Pancreas (tissue), 10 donors: ENCODE data around the gene CDC37. TPM values are rescaled to one million over a fixed set of nuclear protein-coding genes. Genes with fewer than 3 reads are reported as not detected.
A peak's percentile ranks its signal among the peaks of the same experiment; 100 is the strongest.
"Not testable (repeated sequence)": the region's sequence is repeated elsewhere in the genome, so short reads cannot be mapped to it uniquely, and the experiment has no call there.

Experiments
- ATAC-seq, 4 donors: fragments of 200-7000 bp; cut with Tn5 transposase; one replicate each; pipeline versions ENCODE4 v1.8.0 to v1.9.1; 2020; ENCODE audit warnings: mild to moderate bottlenecking in 4 of 4, moderate library complexity in 4 of 4
- DNase-seq, 6 donors: peaks; one replicate each; pipeline ENCODE4 v3.0.0-alpha.2; 2020
- FAIRE-seq: peaks from 2 replicates; lab custom pipeline; 2012; peaks lifted over from hg19 to GRCh38; lab: Jason Lieb, UNC
- H3K27ac ChIP-seq, 4 donors: fragments of 200-600 bp; sonication (generic); 1 replicate in 3 of 4; 2 replicates in 1 of 4; pipeline versions ENCODE4 v1.5.0 to v1.8.0; 2020
- H3K27me3 ChIP-seq, 4 donors: fragments of 200-600 bp; one replicate each; pipeline ENCODE4 v1.8.0; 2021
- H3K36me3 ChIP-seq, 3 donors: fragments of 200-600 bp; sonication (generic) in 1 of 3; one replicate each; pipeline versions ENCODE4 v1.5.0 to v1.8.0; 2020 to 2021
- H3K4me1 ChIP-seq, 3 donors: fragments of 200-600 bp; one replicate each; pipeline ENCODE4 v1.8.0; 2021
- H3K4me3 ChIP-seq, 4 donors: fragments of 200-600 bp; sonication (generic) in 2 of 4; one replicate each; pipeline versions ENCODE4 v1.5.0 to v1.8.0; 2020 to 2021
- H3K9me3 ChIP-seq, 4 donors: fragments of 200-600 bp; one replicate each; pipeline ENCODE4 v1.8.0; 2021
- WGBS, 2 donors: extraction: QIAGEN DNeasy Blood & Tissue Kit; methylation state at CpG; one replicate each; pipeline ENCODE4 v1.1.7; 2013; 5-methylcytosine and 5-hydroxymethylcytosine counted together
- intact Hi-C, 3 donors: fragments of 100-400 bp; cut with DNase I; formaldehyde crosslinking; loops; one replicate each; pipeline versions ENCODE4 v1.11.1 to v1.14.2; 2022
- polyA plus RNA-seq, 2 donors: library from polyadenylated mRNA; stranded (reverse); fragments of 200-250 nt; gene quantifications; one replicate each; pipeline ENCODE4 v1.2.3, GENCODE V29; 2013
- total RNA-seq, 6 donors: library from RNA; stranded (reverse); fragmentation: NEBNext Ultra II Directional in 4 of 6; extraction: Animal tissue kit (Norgen Biotek cat#: 25700) in 4 of 6; gene quantifications; one replicate each; pipeline versions ENCODE4 v1.2.1 to v1.2.4, GENCODE V29; 2021 to 2023
- TF ChIP-seq, protein P1 (sequence below), 4 donors: fragments of 200-600 bp; sonication (generic) in 3 of 4; IDR thresholded peaks; one replicate each; pipeline versions ENCODE4 v1.5.0 to v1.8.0; 2021; ENCODE audit warnings: antibody characterized with exemption in 4 of 4
- donor health status: healthy with polysubstance abuse.
- donor health status: DM: no; HTN: no; CAD: no; lungs with moderate emphysema.
- donor health status: DM: no; HTN: no; CAD: no.
- donor health status: control.
- donor health status: control.
- donor health status: Bipolar disorder and iron deficiency.
- donor health status: DM: yes; HTN: yes; CAD: no.
- donor health status: DM: no; HTN: no; CAD: no.
- donor health status: DM: no; HTN: no; CAD: no.
- donor health status: DM: yes; HTN: yes; CAD: no.

CDC37 gene
- total and polyA plus RNA-seq, 8 donors, result 41.3 to 266 (median 55.2) TPM

DNA sequence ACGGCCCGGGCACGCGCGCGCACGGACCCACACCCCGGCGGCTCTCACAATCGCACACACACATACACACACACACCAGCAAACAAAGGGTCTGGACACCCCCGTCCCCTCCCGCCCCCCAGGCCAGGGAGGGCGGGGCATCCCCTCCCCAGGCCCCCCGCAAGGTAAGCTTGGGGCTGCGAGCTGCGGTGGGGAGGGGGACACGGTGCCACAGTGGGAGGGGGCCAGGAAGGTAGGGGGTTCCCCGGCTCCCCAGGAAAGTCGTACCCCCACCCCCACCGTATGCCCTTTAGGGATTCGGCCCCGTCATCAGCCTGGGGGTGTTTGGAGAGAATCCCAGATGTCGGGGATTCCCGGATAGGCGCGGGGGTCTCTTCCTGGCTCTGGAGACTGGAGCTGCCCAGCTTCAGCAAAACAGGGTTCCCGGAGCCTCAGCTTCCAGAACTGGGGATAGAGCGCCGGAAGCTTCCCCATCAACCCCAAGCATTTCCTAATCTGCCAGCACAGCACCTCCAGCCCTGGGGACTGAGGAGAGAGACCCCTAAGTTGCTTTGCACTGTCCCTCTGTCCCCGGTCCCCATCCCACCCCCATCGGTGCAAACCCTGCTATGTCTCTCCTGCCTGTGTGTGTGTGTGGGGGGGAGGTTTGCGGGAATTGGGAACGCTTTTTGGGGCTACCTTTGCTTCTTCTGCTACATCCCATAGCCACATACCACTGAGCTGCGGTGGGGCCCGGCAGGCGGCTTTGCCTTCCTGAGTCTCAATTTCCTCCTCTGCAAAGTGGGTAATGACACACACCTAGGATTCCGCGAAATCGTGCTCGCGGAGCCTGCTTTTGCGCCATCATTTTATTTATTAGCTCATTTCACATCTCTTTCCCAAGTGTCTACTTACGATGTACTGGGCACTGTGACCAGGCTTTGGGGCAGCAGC lies 1.8 kb upstream of the CDC37 start:
- peaks cover 3 to 27% (median 10%) of the 10 kb centered on the region in 3 donors for H3K4me1 ChIP-seq
- intact Hi-C loops, result loop anchor here in 1 of 3 donors (10.0 kb wide), 1 partner anchor 160 kb away; the partner anchor contains the start of genes CDKN2D and KRI1
- DNase-seq, result peak in 1 of 6 donors; percentile 76
- no peaks in the 10 kb centered on the region for H3K36me3 ChIP-seq
- TF ChIP-seq, protein P1, sequence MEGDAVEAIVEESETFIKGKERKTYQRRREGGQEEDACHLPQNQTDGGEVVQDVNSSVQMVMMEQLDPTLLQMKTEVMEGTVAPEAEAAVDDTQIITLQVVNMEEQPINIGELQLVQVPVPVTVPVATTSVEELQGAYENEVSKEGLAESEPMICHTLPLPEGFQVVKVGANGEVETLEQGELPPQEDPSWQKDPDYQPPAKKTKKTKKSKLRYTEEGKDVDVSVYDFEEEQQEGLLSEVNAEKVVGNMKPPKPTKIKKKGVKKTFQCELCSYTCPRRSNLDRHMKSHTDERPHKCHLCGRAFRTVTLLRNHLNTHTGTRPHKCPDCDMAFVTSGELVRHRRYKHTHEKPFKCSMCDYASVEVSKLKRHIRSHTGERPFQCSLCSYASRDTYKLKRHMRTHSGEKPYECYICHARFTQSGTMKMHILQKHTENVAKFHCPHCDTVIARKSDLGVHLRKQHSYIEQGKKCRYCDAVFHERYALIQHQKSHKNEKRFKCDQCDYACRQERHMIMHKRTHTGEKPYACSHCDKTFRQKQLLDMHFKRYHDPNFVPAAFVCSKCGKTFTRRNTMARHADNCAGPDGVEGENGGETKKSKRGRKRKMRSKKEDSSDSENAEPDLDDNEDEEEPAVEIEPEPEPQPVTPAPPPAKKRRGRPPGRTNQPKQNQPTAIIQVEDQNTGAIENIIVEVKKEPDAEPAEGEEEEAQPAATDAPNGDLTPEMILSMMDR (IDR thresholded peaks at IDR 0.05), result no peak
- no peak overlapping the region for H3K27ac ChIP-seq
- 6 to 9% methylated on average over 34 to 43 of the region's 43 CpGs for WGBS, 2 donors
- H3K27me3 ChIP-seq, result no peaks in the 10 kb centered on the region
- ATAC-seq, result no peak
- peak overlapping the region in 1 of 4 donors; percentile 91 for H3K4me3 ChIP-seq
- FAIRE-seq, result no peak
- H3K9me3 ChIP-seq, result no peaks in the 10 kb centered on the region

DNA sequence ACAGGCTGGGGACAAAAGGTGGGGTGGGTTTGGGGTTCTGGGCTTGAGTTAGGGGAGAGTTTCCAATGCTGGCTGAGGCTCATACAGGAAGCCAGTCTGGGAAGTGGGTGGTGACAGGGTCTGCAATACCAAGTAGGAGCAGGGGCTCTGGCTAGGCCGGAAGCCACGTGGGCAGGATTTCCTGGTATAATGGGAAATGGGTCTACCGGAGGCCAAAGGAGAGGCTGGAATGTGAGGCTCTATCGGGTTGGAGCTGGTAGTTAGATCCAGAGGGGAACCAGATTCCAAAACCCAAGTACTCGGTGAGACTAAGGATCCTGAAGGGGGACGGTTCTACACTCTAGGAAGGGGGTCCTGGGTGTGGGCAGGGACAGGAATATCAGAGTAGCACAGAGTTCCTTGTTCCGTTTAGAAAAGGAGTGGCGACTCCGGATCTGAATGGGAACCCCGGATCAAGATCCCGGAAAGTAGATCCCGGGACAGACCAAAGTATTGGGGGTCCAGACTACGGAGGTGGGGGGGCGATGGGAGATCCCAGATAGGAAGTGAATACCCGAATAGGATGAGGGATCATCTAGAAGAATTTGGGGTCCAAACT lies 802 bp downstream of the CDC37 start:
- TF ChIP-seq, protein P1 (IDR thresholded peaks at IDR 0.05), result no peak
- Histone ChIP-seq H3K27ac (peak overlapping the region in 1 of 4 donors; percentile 24), H3K4me1 (peaks cover 3 to 27% (median 10%) of the 10 kb centered on the region in 3 donors)

DNA sequence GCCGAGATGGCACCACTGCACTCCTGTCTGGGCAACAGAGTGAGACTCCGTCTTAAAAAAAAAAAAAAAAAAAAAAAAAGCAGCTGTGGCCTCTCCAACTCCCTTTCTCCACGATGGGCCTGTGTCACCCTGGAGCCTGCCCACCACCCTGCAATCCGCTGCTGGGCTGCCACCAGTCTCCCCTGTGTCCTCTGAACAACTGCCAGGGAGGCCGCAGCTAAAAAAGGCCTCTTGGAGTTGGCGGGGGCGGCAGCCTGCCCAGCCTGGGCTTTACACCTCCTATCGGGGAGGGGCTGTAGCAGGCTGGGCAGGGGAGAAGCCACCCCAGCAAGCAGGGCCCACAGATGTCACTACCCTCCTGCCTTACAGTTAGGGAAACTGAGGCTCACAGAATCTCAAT lies 3.5 kb downstream of the CDC37 start:
- WGBS, 2 donors, result 92 to 95% methylated on average over 7 to 8 of the region's 8 CpGs
- Histone ChIP-seq H3K4me1 (peaks cover 3 to 27% (median 10%) of the 10 kb centered on the region in 3 donors), H3K27me3 (no peaks in the 10 kb centered on the region), H3K36me3 (peaks cover 3 to 6% (median 5%) of the 10 kb centered on the region in 3 donors), H3K9me3 (no peaks in the 10 kb centered on the region), H3K27ac (no peak overlapping the region), H3K4me3 (no peak overlapping the region)
- ATAC-seq (no peak), FAIRE-seq (no peak), DNase-seq (peak in 1 of 6 donors; percentile 49)
- intact Hi-C loops, result loop anchor here (10.0 kb wide), 3 partner anchors 125 to 465 kb away; partner anchors contain the start of genes OLFM2 (in 2 of the 3), CDKN2D (in 1 of the 3), ICAM1 (in 1 of the 3) and KRI1 (in 1 of the 3)
- TF ChIP-seq, protein P1 (IDR thresholded peaks at IDR 0.05), result no peak

More for the DNA sequence above, 802 bp downstream of the CDC37 start:
- FAIRE-seq (no peak), DNase-seq (no peak), ATAC-seq (no peak)
- no peaks in the 10 kb centered on the region for H3K36me3 ChIP-seq
- H3K9me3 ChIP-seq, result no peaks in the 10 kb centered on the region
- intact Hi-C loops, result loop anchor here in 1 of 3 donors (10.0 kb wide), 1 partner anchor 162 kb away; the partner anchor contains the start of genes CDKN2D and KRI1
- 1% methylated on average over 15 of the region's 15 CpGs for WGBS, 2 donors
- H3K27me3 ChIP-seq, result no peaks in the 10 kb centered on the region
- H3K4me3 ChIP-seq, result peak overlapping the region; percentile 82 to 96 (median 89)

DNA sequence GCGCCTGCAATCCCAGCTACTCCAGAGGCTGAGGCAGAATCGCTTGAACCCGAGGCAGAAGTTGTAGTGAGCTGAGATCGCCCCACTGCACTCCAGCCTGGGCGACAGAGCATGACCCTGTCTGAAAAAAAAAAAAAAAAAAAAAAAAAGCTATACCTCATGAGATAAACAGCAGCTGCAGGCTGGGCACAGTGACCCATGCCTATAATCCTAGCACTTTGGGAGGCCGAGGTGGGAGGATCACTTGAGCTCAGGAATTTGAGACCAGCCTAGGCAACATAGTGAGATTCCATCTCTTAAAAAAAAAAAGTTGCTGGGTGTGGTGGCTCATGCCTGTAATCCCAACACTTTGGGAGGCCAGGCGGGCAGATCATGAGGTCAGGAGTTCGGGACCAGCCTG lies 4.0 kb downstream of the CDC37 start:
- not testable (repeated sequence) for H3K4me3 ChIP-seq, H3K27ac ChIP-seq, H3K27me3 ChIP-seq, H3K9me3 ChIP-seq, FAIRE-seq, ATAC-seq, DNase-seq
- 75 to 79% methylated on average over 8 of the region's 8 CpGs for WGBS, 2 donors
- intact Hi-C loops, result loop anchor here (10.0 kb wide), 2 partner anchors 125 to 465 kb away; partner anchors contain the start of genes OLFM2 (in 2 of the 3) and ICAM1 (in 1 of the 3)
- Histone ChIP-seq H3K36me3 (peaks cover 4 to 11% (median 5%) of the 10 kb centered on the region in 3 donors), H3K4me1 (peaks cover 1 to 21% (median 7%) of the 10 kb centered on the region in 3 donors)

DNA sequence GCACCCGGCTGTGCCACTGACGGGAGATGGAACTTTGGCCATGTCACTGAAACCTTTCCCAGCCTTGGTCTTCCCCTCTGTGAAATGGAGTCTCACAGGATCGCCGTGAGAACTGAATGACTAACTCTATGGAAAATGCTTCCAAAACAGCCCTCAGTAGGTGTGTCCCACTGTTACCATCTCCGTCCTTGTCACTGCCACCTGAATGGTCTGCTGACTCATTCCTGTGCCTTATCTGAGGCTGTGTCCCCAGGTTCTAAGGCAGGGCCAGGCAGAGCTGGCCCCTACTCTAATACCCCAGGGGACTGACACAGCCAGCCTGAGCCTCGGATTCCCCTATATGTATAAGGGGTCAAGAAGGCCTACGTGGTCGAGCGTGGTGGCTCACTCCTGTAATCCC lies 4.5 kb downstream of the CDC37 start:
- no peak for DNase-seq
- Histone ChIP-seq H3K36me3 (peaks cover 6 to 11% (median 7%) of the 10 kb centered on the region in 3 donors), H3K4me3 (no peak overlapping the region), H3K9me3 (no peaks in the 10 kb centered on the region), H3K27ac (no peak overlapping the region), H3K4me1 (peaks cover 0 to 20% (median 5%) of the 10 kb centered on the region in 3 donors), H3K27me3 (no peaks in the 10 kb centered on the region)
- FAIRE-seq, result no peak
- ATAC-seq, result no peak
- intact Hi-C loops, result loop anchor here (10.0 kb wide), 2 partner anchors 124 to 464 kb away; partner anchors contain the start of genes OLFM2 (in 2 of the 3) and ICAM1 (in 1 of the 3)
- TF ChIP-seq, protein P1 (IDR thresholded peaks at IDR 0.05), result no peak
- WGBS, 2 donors, result 84 to 89% methylated on average over 9 of the region's 9 CpGs
